HTERT RPE-1 (cell line): ENCODE results near the gene OR7D4.
"Not testable (repeated sequence)": the region's sequence is repeated elsewhere in the genome, so short reads cannot be mapped to it uniquely, and the experiment has no call there.

Source experiments
- in situ Hi-C: fragments of 300-500 bp; cut with MboI; formaldehyde crosslinking; loops from 4 replicates; pipeline ENCODE4 v1.14.3; 2020; ENCODE audit warnings: low sequenced_read_pairs

OR7D4 gene

DNA sequence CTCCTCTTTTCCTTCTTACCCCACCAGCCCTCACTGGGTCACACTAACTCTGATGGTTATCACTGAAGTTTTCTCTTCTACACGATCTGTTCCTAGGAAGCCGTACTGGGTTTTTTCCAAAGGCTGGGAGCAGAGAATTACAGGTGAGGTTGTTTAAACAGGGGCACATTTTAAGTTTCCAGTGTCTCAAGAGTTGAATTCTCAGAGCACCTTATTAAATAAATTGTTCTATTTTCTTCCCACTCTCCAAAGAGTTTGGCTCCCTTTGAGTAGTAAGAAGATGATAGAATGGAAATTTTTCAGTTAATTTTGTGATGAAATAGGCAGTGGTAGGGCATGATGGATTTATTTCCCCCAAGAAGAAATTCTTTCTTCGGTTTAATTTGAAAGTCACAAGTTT is at the start of gene OR7D4:
OR7D4 (minus strand) TSS at position 101 of the 400 bp plus-strand sequence. CDS start 4,752 bp downstream, outside the sequence.
- in situ Hi-C loops: no loop called here

GRCh38 chr19:9251236-9251635 is 31.8 kb upstream of the OR7D4 start:
- in situ Hi-C loops: no loop called here

DNA sequence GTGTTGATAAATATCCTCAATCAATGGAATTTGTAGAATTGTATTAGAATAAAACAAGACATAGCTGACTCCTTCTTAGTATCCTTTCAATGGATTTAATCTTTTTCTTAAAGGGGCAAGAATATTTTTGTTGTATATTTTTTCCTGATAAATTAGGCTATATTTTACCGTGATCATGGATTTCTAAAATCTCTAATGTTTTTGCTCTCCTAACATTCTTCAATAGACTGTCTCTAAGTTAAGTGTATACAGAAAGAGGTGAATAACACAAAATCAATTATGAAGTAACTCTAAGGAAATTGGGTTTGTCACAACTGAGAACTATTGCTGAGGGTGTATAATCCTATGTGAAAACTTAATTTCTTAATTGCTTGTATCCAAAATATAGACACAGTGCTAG is 31.2 kb upstream of the OR7D4 start, which contains the start of gene OR7E24:
OR7E24 (plus strand) TSS at position 301 of the 400 bp plus-strand sequence. CDS start 114 bp downstream, outside the sequence.
- in situ Hi-C loops: no loop called here

DNA sequence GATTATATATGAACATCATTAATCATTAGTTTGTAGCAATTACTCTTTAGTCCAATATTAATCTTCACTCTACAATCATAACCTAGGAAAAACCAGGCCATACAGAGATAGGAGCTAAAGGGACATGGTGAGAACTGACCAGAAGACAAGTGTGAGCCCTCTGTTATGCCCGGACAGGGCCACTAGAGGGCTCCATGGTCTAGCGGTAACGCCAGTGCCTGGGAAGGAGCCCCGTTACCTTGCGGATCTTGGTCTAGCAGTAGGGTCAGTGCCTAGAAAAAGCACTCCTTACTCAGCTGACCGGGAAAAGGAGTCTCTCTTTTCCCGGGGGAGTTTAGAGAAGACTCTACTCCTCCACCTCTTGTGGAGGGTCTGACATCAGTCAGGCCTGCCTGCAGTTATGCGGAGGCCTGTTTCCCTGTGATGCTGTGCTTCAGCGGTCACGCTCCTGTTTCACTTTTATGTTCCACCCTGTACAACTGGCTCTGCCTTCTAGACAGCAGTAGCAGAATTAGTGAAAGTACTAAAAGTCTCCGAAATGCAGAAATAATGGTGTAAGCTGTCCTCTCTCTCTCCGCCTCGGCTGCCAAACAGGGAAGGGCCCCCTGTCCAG is 13.8 kb downstream of the OR7D4 start:
- in situ Hi-C loops: no loop called here

DNA sequence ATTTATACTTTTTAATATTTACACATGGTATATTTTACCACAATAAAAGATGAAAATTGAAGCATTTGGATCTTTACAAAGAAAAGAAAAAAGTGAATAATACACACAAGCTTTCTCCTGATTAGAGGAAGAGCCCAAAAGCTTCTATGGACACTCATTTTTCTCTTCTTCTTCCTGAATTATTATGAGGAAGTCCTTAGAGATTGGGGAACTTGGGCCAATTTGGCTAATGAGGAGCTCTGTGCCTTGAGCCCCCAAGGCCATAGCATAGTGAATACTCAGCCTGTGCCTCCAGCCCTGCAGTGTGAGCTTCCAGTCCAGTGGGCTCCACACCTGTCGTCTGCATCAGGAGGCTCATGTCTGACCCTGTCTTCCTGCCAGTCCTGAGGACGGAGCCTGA is 21.3 kb downstream of the OR7D4 start:
- in situ Hi-C loops: not testable (repeated sequence)

DNA sequence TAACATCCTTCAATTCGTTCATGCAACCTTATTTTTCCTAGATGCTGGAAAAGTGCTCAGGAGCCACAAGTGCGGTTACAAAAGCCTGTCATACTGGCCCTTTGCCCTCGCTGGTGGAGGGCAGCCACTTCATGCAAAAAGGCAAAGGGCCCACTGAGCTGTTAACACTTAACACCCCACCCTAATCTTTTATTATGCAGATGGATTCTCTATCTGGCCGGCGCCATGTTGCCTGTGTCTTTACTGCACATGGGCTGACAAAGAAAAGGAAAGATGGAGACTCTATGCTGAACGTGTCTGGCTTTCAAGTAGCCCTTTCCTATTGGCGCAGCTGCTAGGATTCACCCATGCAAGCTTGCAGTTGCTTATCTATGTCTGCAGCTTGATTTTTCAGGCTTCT is 29.9 kb downstream of the OR7D4 start:
- in situ Hi-C loops: no loop called here

DNA sequence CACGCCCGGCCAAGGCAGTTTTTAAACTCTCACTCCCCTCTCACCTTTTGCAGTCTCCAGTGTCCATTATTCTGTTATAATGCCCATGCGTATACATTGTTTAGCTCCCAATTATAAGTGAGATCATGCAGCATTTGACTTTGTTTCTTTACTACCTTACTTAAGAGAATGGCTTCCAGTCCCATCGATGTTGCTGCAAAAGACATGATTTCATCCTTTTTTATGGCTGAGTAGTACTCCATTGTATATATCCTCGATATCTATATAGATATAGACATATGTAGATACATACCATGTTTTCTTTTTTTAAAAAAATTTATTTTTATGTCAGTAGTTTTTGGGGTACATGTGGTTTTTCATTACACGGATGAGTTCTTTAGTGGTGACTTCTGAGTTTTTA is 32.2 kb downstream of the OR7D4 start:
- in situ Hi-C loops: no loop called here

DNA sequence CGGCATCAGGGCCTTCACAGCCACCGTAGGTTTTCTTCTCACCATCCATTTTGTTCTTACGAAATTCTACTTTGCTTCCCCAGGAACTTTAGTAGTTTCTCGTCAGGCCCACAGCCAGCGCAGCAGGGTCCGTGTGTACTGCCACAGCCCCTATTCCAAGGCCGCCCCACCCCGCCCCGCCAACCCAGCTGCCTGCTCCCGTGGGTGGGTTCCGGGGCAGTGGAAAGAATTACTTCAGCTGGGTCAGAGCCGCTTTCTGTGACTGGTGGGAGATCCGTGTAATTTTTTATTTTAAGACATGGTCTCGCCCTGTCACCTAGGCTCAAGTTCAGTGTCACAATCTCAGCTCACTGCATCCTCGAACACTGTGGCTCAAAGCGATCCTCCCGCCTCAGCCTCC is 36.4 kb downstream of the OR7D4 start:
- in situ Hi-C loops: no loop called here

DNA sequence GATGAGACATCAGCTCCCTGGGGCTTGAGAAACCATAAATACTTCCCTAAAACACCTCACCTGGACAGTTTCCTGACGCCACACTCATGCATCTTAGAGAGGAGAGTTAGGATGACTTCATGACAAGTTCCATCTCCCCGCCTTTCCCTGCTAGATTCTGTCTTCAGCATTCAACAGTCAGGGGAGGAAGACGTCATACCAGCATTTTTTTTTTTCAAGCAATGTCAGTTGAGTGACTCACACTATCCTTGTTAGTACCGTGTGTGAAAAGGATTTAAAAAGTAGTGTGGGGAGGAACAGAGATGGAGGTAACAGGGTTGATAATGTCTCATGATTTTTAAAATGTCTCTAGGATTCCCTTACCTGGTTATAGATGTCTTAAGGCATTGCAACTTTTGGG is 40.5 kb downstream of the OR7D4 start, which contains the start of gene OR7D2:
OR7D2 (plus strand) TSS at position 79 of the 400 bp plus-strand sequence. CDS start 6,803 bp downstream, outside the sequence.
- in situ Hi-C loops: no loop called here

- in situ Hi-C loops: no loop called here
Measured at GRCh38 chr19:9175326-9175725, 44.1 kb downstream of the OR7D4 start.

DNA sequence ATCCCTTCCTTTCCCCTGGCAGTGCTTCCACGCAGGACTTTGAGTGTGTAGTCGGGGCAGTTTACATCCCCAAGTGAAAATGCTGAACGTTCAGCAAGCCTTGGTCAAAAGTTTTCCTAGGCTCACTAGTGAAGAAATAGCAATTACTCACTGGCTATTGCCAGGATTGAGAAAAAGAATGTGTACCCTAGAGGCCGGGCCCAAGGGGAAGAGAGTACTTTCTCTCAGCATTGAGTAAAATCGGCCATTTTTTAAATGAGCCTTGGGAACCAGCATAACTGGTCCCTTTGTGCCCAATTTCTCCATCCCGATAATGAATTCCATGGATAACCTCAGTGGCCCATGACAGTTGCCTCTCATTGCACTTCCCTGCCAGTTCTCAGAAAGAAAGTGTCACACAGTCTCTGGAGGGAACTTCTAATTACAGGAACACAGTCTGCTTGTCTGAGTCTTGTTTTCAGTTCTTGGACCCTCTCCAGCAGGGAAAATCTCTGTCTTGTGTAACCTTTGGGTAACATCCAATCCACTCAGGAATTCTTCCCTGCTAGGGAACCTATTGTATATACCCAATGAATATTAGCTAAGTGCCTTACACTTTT is 47.9 kb downstream of the OR7D4 start:
- in situ Hi-C loops: no loop called here

DNA sequence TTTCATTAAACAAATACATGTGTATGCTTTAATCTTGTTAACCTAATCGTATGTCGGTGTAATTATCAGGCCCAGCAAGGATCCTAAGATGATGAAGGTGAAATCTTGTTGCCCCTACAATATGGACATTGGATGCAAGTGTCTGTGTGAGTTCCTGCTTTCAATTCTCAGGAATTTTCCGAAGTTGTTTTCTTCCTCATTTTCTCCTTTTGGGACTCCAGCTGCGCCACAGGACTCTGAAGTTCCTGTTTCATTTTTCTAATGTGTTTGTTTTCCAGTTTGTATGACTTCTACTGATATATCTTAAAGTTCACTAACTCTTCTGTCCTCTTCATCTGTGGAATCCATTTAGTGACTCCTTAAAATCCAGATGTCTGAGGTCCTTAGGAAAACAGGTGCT is 52.5 kb downstream of the OR7D4 start:
- in situ Hi-C loops: no loop called here

DNA sequence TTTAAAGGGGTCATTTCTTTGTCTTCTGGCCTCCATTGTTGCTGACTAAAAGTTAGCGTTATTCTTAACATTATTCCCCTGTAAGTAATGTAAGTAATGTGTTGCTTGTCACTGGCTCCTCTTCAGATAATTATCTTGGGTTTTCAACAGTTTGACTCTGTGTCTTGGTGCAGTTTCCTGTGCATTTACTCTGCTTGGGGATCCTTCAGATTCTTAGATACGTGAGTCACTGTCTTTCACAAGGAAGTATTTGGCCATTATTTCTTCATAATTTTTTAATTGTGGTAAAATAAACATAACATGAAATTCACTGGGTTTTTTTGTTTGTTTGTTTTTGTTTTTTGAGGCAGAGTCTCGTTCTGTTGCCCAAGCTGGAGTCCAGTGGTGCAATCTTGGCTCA is 54.1 kb downstream of the OR7D4 start:
- in situ Hi-C loops: no loop called here

DNA sequence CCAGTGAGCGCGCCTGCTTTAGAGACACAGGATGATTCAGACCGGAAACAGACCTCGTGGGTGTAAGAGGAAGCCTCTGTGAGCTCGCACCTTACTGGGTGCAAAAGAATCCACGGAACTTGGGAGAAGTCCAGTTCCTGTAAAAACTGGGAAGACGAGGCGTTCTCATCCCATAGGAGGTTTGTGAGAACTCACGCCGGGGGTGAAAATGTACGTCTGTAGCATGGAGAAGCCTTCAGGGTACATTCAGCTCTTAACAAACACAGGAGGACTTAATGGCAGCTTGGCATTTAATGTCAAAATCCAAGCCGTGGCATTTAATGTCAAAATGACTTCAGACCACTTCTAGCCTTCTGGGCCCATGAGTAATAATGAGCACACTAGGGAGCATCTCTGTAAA is 58.0 kb downstream of the OR7D4 start:
- in situ Hi-C loops: no loop called here
